Measurements from ENCODE around the gene CDKN1A.
"Not testable (repeated sequence)": the region's sequence is repeated elsewhere in the genome, so short reads cannot be mapped to it uniquely, and the experiment has no call there.

CDKN1A gene

GRCh38 chr6:36694616-36695015 lies 16.1 kb downstream of the CDKN1A start:
- DNase-seq, result no peak

GRCh38 chr6:36695414-36695813 lies 16.9 kb downstream of the CDKN1A start:
- DNase-seq, result no peak

GRCh38 chr6:36697481-36697903 lies 19.0 kb downstream of the CDKN1A start, which contains the start of gene RAB44:
Gene RAB44 (plus strand): TSS chr6:36697826. CDS start chr6:36704236, 6,410 bp downstream.
- DNase-seq, result no peak

- DNase-seq, result no peak
Measured at GRCh38 chr6:36698196-36698595, 19.7 kb downstream of the CDKN1A start.

GRCh38 chr6:36698871-36699271 lies 20.4 kb downstream of the CDKN1A start:
- DNase-seq, result no peak

- no peak for DNase-seq
Measured at GRCh38 chr6:36699348-36699747, 20.8 kb downstream of the CDKN1A start.

- no peak for DNase-seq
Measured at GRCh38 chr6:36700071-36700812, 21.7 kb downstream of the CDKN1A start.

GRCh38 chr6:36700831-36701230 lies 22.3 kb downstream of the CDKN1A start:
- no peak for DNase-seq

- DNase-seq, result no peak
Measured at GRCh38 chr6:36701401-36701991, 23.0 kb downstream of the CDKN1A start.

GRCh38 chr6:36702656-36703055 lies 24.1 kb downstream of the CDKN1A start:
- DNase-seq, result no peak

- DNase-seq, result no peak
Measured at GRCh38 chr6:36703081-36703606, 24.6 kb downstream of the CDKN1A start.

GRCh38 chr6:36703982-36704381 lies 25.5 kb downstream of the CDKN1A start:
- DNase-seq, result no peak

GRCh38 chr6:36704961-36705577 lies 26.6 kb downstream of the CDKN1A start:
- DNase-seq, result not testable (repeated sequence)

- DNase-seq, result no peak
Measured at GRCh38 chr6:36706339-36706738, 27.8 kb downstream of the CDKN1A start.

- no peak for DNase-seq
Measured at GRCh38 chr6:36712816-36713215, 34.3 kb downstream of the CDKN1A start.

GRCh38 chr6:36713846-36714245 lies 35.3 kb downstream of the CDKN1A start:
- no peak for DNase-seq

GRCh38 chr6:36714511-36714910 lies 36.0 kb downstream of the CDKN1A start:
- no peak for DNase-seq

GRCh38 chr6:36715469-36715868 lies 37.0 kb downstream of the CDKN1A start:
- DNase-seq, result no peak

GRCh38 chr6:36716476-36717093 lies 38.1 kb downstream of the CDKN1A start:
- no peak for DNase-seq

- no peak for DNase-seq
Measured at GRCh38 chr6:36717231-36717825, 38.8 kb downstream of the CDKN1A start.

- no peak for DNase-seq
Measured at GRCh38 chr6:36717871-36718540, 39.5 kb downstream of the CDKN1A start.
